SK-N-SH treated with all-trans-retinoic acid at 6 μM for 48 hours (cell line): ENCODE measurements around the gene GGCX.

Experiments
- ARNTL ChIP-seq: fragments of 450-650 bp; formaldehyde crosslinking; IDR thresholded peaks from 2 replicates; pipeline ENCODE4 v1.5.0; 2020; ENCODE audit warnings: low read depth, mild to moderate bottlenecking, moderate library complexity, borderline replicate concordance
- CREB5 ChIP-seq: fragments of 250-450 bp; sonication (Bioruptor Pico); IDR thresholded peaks from 2 replicates; pipeline ENCODE4 v1.5.1; 2020; ENCODE audit warnings: low read depth, mild to moderate bottlenecking, moderate library complexity
- GLIS3 ChIP-seq: fragments of 250-450 bp; sonication (Bioruptor Pico); IDR thresholded peaks from 2 replicates; pipeline ENCODE4 v1.5.0; 2020; ENCODE audit warnings: mild to moderate bottlenecking, moderate library complexity
- ISL1 ChIP-seq: fragments of 250-450 bp; sonication (Bioruptor Pico); IDR thresholded peaks from 2 replicates; pipeline ENCODE4 v2.1.2; 2022; ENCODE audit warnings: mild to moderate bottlenecking, moderate library complexity
- OSR1 ChIP-seq: fragments of 250-450 bp; sonication (Bioruptor Pico); IDR thresholded peaks from 2 replicates; pipeline ENCODE4 v1.8.0; 2022; ENCODE audit warnings: moderate library complexity, mild to moderate bottlenecking, inconsistent platforms
- PATZ1 ChIP-seq: fragments of 250-450 bp; sonication (Bioruptor Pico); IDR thresholded peaks from 2 replicates; pipeline ENCODE4 v1.8.0; 2020; ENCODE audit warnings: mild to moderate bottlenecking, moderate library complexity, borderline replicate concordance
- POU6F1 ChIP-seq: fragments of 250-450 bp; sonication (Bioruptor Pico); IDR thresholded peaks from 2 replicates; pipeline ENCODE4 v1.8.0; 2021; ENCODE audit warnings: low read depth, mild to moderate bottlenecking, moderate library complexity, borderline replicate concordance
- RARB ChIP-seq: fragments of 250-450 bp; sonication (Bioruptor Pico); IDR thresholded peaks from 2 replicates; pipeline ENCODE4 v1.8.0; 2021; ENCODE audit warnings: mild to moderate bottlenecking, moderate library complexity
- TOX ChIP-seq: fragments of 250-450 bp; sonication (Bioruptor Pico); IDR thresholded peaks from 2 replicates; pipeline ENCODE4 v1.8.0; 2021; ENCODE audit warnings: mild to moderate bottlenecking, moderate library complexity, borderline replicate concordance
- TSHZ2 ChIP-seq: fragments of 250-450 bp; sonication (Bioruptor Pico); IDR thresholded peaks from 2 replicates; pipeline ENCODE4 v1.5.0; 2020; ENCODE audit warnings: mild to moderate bottlenecking, moderate library complexity
- ZC3H10 ChIP-seq: fragments of 250-450 bp; sonication (Bioruptor Pico); IDR thresholded peaks from 2 replicates; pipeline ENCODE4 v1.5.1; 2021; ENCODE audit warnings: mild to moderate bottlenecking, moderate library complexity
- ZFP3 ChIP-seq: fragments of 250-450 bp; sonication (Bioruptor Pico); IDR thresholded peaks from 2 replicates; pipeline ENCODE4 v1.5.0; 2020; ENCODE audit warnings: mild to moderate bottlenecking, moderate library complexity
- ZFP30 ChIP-seq: fragments of 450-650 bp; formaldehyde crosslinking; IDR thresholded peaks from 2 replicates; pipeline ENCODE4 v1.5.0; 2022; ENCODE audit warnings: mild to moderate bottlenecking, moderate library complexity
- ZNF8 ChIP-seq: fragments of 450-650 bp; formaldehyde crosslinking; IDR thresholded peaks from 2 replicates; pipeline ENCODE4 v1.5.0; 2020; ENCODE audit warnings: mild to moderate bottlenecking, moderate library complexity

- TF ChIP-seq TSHZ2 (no peak), ZC3H10 (CRISPR knock-in tag) (no peak), ISL1 (CRISPR knock-in tag) (no peak), TOX (no peak), CREB5 (CRISPR knock-in tag) (no peak), ZFP3 (no peak), ARNTL (CRISPR knock-in tag) (no peak), POU6F1 (CRISPR knock-in tag) (no peak), PATZ1 (peak; percentile 53; the same call in 1 of the 2 replicates), ZFP30 (CRISPR knock-in tag) (no peak), RARB (CRISPR knock-in tag) (no peak), GLIS3 (CRISPR knock-in tag) (no peak), OSR1 (CRISPR knock-in tag) (no peak), ZNF8 (CRISPR knock-in tag) (no peak)
These were observed 33.5 kb upstream of the GGCX start for GRCh38 chr2:85594715-85595300.
